Activated CD4-positive, alpha-beta T cell treated with anti-CD3 and anti-CD28 coated beads, Interleukin-2, amount 50 U/mL, for 24 hours (primary cell): ENCODE results near the gene NCLN.

Source experiments
- DNase-seq, 2 donors: peaks; one replicate each; pipeline ENCODE4 v3.0.0-alpha.2; 2020; ENCODE audit warnings: low read depth in 1 of 2, low spot score in 1 of 2

The NCLN gene

DNA sequence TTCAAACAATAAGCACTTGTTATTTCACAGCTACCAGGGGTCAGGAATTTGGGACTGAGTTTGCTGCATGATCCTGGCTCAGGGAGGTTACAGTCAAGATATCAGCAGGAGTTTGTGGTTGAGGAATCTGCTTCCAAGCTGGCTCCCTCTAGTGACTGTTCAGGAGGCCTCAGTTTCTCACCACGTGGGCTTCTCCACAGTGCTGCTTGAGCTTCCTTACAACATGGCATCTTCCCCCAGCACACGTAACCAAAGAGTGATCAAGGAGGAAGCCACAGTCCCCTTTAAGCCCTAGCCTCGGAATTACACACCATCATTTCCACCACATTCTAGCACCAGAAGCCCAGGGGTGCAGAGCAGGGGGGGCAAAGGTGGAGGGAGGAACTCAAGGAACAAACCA is 67.5 kb downstream of the NCLN start:
- DNase-seq: no peak

DNA sequence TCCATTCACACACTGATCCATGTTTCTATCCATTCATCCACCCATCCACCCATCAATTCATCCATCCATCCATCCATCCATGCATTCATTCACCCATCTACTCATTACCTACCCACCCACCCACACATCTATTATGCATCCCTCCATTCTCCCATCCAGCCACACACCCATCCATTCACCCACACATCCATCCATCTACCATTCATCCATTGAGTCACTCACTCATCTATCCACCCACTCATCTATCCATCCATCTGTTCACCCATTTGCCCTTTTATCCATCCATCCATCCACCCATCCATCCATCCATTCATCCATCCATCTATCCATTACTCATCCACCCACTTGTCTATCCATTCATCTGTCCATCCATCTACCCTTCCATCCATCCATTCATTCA is 68.8 kb downstream of the NCLN start:
- no peak for DNase-seq

DNA sequence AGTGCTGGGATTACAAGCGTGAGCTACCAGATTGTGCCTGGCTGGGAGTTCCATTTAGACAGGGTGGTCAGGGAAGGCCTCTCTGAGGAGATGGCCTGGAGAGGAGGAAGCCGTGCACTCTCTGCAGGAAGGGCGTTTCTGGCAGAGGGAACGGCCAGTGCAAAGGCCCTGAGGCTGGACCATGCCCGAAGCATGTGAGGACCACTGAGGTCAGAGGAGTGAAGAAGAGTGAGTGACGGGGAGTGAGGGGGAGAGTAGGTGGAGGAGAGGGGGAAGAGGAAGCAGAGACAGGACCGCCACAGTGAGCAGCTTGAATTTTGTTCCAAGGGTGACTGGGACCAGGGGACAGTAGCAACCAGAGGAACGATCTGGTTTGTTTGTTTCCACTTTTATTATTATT is 71.3 kb downstream of the NCLN start:
- no peak for DNase-seq
